Activated CD4-positive, alpha-beta memory T cell treated with anti-CD3 and anti-CD28 coated beads for 36 hours (primary cell): ENCODE results near the gene USP32. TPM values are rescaled to one million over a fixed set of nuclear protein-coding genes. Genes with fewer than 3 reads are reported as not detected.
"Not testable (repeated sequence)": the region's sequence is repeated elsewhere in the genome, so short reads cannot be mapped to it uniquely, and the experiment has no call there.

Experiments used
- CTCF ChIA-PET: fragments of 350-600 bp; sonication (Branson Sonifier 250); formaldehyde crosslinking; loops from one replicate; lab custom pipeline; 2021; ENCODE audit warnings: antibody characterized with exemption, inconsistent platforms; lab: Charles Lee
- POLR2A ChIA-PET: fragments of 350-600 bp; sonication (Branson Sonifier 250); formaldehyde crosslinking; loops from one replicate; lab custom pipeline; 2021; ENCODE audit warnings: antibody characterized with exemption; lab: Charles Lee
- DNase-seq: peaks from one replicate; pipeline ENCODE4 v3.0.0-alpha.2; 2020
- H3K27ac Mint-ChIP-seq: one replicate; pipeline ENCODE4 v1.8.0; 2021; ENCODE audit warnings: mixed read lengths
- H3K27me3 Mint-ChIP-seq: one replicate; pipeline ENCODE4 v1.8.0; 2021; ENCODE audit warnings: mixed read lengths
- H3K36me3 Mint-ChIP-seq: one replicate; pipeline ENCODE4 v1.8.0; 2021; ENCODE audit warnings: mixed read lengths
- H3K4me1 Mint-ChIP-seq: one replicate; pipeline ENCODE4 v1.8.0; 2021; ENCODE audit warnings: low read depth, mixed read lengths
- H3K4me3 Mint-ChIP-seq: one replicate; pipeline ENCODE4 v1.8.0; 2021; ENCODE audit warnings: mild to moderate bottlenecking, mixed read lengths
- H3K9me3 Mint-ChIP-seq: one replicate; pipeline ENCODE4 v1.8.0; 2021; ENCODE audit warnings: mixed read lengths
- intact Hi-C: fragments of 100-400 bp; cut with micrococcal nuclease; formaldehyde crosslinking; loops from one replicate; pipeline ENCODE4 v1.15.1; 2023
- total RNA-seq, 2 experiments: library from RNA; stranded (reverse); gene quantifications; one replicate each; pipeline ENCODE4 v1.2.3, GENCODE V29; 2021

The USP32 gene
- total RNA-seq, 2 experiments from 2014 or later = 34.4 to 35.8 TPM

DNA sequence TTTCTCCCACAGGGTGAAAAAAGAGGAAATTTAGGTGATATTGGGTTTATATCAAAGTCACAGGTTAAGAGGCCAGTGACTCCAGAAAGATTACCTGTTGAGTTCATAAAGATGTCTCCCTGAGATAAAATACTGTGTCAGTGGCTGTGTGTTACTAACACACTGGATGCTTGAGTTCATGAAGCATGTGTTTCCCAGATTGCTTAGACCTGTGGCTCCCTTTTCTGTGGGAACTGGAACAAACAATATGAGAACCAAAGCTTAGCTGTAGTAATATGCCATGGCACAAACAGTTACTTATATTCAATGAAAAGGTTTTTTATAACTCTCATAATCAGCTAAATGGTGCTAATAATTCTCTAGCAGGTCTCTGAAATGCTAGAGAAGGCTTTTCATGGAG lies 180.7 kb downstream of the USP32 start:
- H3K4me1 Mint-ChIP-seq, intact Hi-C loops, H3K9me3 Mint-ChIP-seq, H3K4me3 Mint-ChIP-seq, CTCF ChIA-PET, POLR2A ChIA-PET, H3K27me3 Mint-ChIP-seq, H3K36me3 Mint-ChIP-seq, H3K27ac Mint-ChIP-seq, DNase-seq: not testable (repeated sequence)

DNA sequence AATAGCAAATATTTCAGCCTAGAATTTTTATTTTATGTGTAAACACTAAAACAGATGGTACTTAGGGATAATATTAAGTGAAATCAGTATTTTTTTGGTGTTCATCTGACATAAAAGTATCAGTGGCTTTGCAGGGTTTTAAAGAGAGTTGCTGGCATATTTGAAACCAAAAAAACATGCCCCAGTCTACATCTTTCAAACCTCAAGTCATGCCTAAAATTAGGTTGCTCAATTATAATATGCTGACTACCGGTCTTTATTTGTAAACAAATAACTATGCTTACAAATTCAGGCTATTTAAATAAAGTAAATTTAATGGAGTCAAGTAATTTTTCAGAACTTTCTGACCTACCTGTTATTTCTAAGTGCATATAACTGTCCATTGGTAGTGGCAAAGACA lies 183.6 kb downstream of the USP32 start:
- H3K27me3 Mint-ChIP-seq, intact Hi-C loops, CTCF ChIA-PET, H3K27ac Mint-ChIP-seq, H3K36me3 Mint-ChIP-seq, H3K9me3 Mint-ChIP-seq, POLR2A ChIA-PET, H3K4me3 Mint-ChIP-seq, H3K4me1 Mint-ChIP-seq, DNase-seq: not testable (repeated sequence)

DNA sequence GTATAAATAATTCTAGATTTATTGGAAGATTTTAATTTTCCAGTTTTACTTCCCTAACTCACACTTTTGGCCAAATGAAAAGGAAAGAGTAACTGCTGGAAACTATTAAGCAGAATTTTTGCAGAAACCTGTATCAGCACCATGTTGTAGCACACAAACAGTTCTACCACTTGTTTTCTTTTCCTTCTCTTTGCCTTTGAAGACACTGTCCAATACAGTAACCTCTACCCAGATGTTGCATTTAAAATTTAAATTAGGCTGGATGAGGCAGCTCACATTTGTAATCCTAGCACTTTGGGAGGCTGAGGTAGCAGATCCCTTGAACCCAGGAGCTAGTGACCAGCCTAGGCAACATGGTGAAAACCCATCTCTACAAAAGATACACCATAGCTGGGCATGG lies 186.2 kb downstream of the USP32 start:
- DNase-seq, CTCF ChIA-PET, POLR2A ChIA-PET, H3K4me1 Mint-ChIP-seq, H3K27me3 Mint-ChIP-seq, intact Hi-C loops, H3K9me3 Mint-ChIP-seq, H3K4me3 Mint-ChIP-seq, H3K36me3 Mint-ChIP-seq, H3K27ac Mint-ChIP-seq: not testable (repeated sequence)

DNA sequence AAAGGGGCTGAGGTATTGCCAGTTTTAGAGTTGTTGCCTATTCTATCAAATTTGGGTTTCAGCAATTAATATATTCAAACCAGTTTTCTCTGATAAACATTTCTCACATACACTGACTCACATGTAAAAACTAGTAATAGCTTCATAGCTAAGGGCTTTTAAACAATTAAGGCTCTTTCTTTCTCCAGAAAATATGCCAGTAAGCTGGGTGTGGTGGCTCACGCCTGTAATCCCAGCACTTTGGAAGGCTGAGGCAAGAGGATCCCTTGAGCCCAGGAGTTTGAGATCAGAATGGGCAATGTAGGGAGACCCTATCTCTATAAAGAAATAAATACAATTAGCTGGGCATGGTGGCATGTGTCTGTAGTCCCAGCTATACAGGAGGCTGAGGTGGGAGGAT lies 193.3 kb downstream of the USP32 start:
- H3K4me3 Mint-ChIP-seq, H3K27me3 Mint-ChIP-seq, H3K27ac Mint-ChIP-seq, H3K9me3 Mint-ChIP-seq, DNase-seq, H3K4me1 Mint-ChIP-seq, intact Hi-C loops: not testable (repeated sequence)
- H3K36me3 Mint-ChIP-seq = peaks cover 16% of the 10 kb centered on the region
- POLR2A ChIA-PET = interaction anchor here (0.7 kb wide), 1 partner anchor 57 kb away, joined by 3 read pairs; no protein-coding TSS in a partner anchor
- CTCF ChIA-PET = interaction anchor here (0.8 kb wide), 1 partner anchor 236 kb away, joined by 3 read pairs; no protein-coding TSS in a partner anchor

DNA sequence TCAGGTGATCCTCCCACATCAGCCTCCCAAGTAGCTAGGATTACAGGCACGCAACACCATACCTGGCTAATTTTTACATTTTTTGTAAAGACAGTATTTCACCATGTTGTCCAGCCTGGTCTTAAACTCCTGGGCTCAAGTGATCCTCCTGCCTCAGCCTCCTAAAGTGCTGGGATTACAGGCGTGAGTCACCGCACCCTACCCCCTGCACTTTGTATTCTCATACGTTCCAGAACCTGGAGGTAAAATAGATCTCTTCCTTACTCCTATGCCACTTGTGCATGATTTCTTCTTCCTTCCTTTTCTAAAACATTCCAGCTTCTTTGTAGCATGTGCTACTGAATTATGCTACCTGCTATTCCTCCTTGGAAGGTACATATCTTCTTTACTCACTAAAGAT lies 197.8 kb downstream of the USP32 start:
- H3K9me3 Mint-ChIP-seq, intact Hi-C loops, CTCF ChIA-PET: not testable (repeated sequence)

DNA sequence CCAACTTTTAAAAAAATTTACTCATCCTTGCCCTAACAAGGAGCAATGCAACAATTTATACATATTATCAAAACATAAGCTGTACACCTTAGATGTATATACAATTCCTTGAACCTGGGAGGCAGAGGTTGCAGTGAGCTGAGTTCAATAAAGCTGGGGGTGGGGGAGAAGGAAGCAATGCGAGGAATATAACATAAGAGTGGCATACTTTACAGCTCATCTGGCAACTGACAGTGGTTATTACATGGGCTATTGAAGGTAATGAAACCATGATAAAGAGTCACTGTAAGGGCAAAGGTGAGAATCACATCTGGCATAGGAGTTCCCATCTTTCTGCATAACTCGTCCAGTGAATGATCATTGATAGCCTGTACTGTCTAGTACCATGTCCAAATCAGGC lies 198.5 kb downstream of the USP32 start:
- CTCF ChIA-PET = no interaction called here
- Mint-ChIP-seq H3K4me3 (no peak overlapping the region), H3K36me3 (peaks cover 37% of the 10 kb centered on the region)

More for the DNA sequence above, 197.8 kb downstream of the USP32 start:
- DNase-seq, H3K27me3 Mint-ChIP-seq, H3K27ac Mint-ChIP-seq, POLR2A ChIA-PET, H3K4me3 Mint-ChIP-seq, H3K4me1 Mint-ChIP-seq: not testable (repeated sequence)
- H3K36me3 Mint-ChIP-seq = peaks cover 33% of the 10 kb centered on the region

DNA sequence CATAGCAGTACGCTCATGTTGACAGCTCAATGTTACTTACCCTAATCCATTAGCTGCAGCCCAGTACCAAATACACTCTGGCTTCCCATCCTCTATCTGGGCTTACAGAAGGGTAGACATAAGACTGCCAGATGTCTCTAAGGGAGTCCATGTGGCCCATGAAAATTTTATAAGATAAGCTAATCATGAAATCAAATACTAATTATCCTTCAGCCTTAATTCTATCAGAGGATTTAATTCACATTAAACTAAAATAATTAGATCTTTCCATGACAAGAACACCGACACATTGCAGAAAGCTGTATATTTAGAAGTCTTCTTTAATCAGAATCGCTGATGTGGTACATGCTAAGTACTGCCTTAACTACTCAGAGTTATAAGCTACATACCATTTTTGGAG lies 198.9 kb downstream of the USP32 start:
- H3K27ac Mint-ChIP-seq, H3K4me1 Mint-ChIP-seq, H3K9me3 Mint-ChIP-seq, CTCF ChIA-PET, H3K4me3 Mint-ChIP-seq, DNase-seq, H3K27me3 Mint-ChIP-seq, intact Hi-C loops: not testable (repeated sequence)
- POLR2A ChIA-PET = interaction anchor here (0.5 kb wide), 1 partner anchor 38 kb away, joined by 3 read pairs; no protein-coding TSS in a partner anchor
- H3K36me3 Mint-ChIP-seq = peaks cover 35% of the 10 kb centered on the region

More for the DNA sequence above, 198.5 kb downstream of the USP32 start:
- Mint-ChIP-seq H3K9me3 (no peaks in the 10 kb centered on the region), H3K4me1 (no peaks in the 10 kb centered on the region), H3K27ac (no peak overlapping the region), H3K27me3 (no peaks in the 10 kb centered on the region)
- POLR2A ChIA-PET = interaction anchor here (0.6 kb wide), 1 partner anchor 19 kb away, joined by 4 read pairs; no protein-coding TSS in a partner anchor
- intact Hi-C loops = no loop called here
- no peak for DNase-seq

DNA sequence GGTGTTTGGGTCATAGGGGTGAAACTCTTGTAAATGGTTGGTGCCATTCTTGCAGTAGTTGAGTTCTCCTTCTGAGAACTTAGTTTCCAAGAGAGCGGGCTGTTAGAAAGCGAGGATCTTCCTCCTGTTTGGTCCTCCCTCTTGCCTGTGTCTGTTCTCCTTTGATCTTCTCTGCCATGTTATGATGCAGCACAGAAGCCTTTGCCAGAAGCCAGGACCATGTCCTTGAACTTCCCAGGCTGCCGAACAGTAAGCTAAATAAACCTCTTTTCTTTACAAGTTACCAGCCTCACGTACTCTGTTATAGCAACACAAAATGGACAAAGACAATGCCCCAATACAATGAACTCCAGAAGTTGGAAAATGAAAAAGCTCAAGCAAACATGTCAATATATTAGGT lies 201.9 kb downstream of the USP32 start:
- CTCF ChIA-PET, H3K9me3 Mint-ChIP-seq, H3K4me3 Mint-ChIP-seq, H3K4me1 Mint-ChIP-seq, POLR2A ChIA-PET, DNase-seq, intact Hi-C loops, H3K27me3 Mint-ChIP-seq, H3K27ac Mint-ChIP-seq: not testable (repeated sequence)
- peaks cover 29% of the 10 kb centered on the region for H3K36me3 Mint-ChIP-seq

DNA sequence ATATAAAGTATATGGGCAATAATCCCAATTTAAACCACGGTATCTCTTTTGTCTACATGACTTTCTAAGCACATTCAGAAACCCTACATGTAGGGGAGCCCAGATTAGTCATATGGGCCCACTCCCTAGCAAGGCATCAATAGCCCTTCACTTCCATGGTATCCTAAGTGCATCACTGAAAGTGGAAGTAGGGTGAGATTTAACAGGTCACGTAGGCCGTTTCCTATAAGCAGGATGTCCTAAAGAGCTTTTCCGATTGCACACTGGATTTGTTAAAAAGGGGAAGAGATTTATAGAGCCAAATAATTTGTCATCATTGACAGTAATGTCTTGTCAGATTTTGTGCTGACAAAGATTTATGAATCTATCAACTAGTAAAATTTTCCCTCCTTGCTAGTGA lies 203.2 kb downstream of the USP32 start:
- ChIA-PET POLR2A (no interaction called here), CTCF (no interaction called here)
- DNase-seq = no peak
- H3K36me3 Mint-ChIP-seq = peaks cover 25% of the 10 kb centered on the region
- no peaks in the 10 kb centered on the region for H3K9me3 Mint-ChIP-seq
- H3K27me3 Mint-ChIP-seq = no peaks in the 10 kb centered on the region
- intact Hi-C loops = no loop called here
- no peaks in the 10 kb centered on the region for H3K4me1 Mint-ChIP-seq
- H3K27ac Mint-ChIP-seq = no peak overlapping the region
- H3K4me3 Mint-ChIP-seq = no peak overlapping the region

DNA sequence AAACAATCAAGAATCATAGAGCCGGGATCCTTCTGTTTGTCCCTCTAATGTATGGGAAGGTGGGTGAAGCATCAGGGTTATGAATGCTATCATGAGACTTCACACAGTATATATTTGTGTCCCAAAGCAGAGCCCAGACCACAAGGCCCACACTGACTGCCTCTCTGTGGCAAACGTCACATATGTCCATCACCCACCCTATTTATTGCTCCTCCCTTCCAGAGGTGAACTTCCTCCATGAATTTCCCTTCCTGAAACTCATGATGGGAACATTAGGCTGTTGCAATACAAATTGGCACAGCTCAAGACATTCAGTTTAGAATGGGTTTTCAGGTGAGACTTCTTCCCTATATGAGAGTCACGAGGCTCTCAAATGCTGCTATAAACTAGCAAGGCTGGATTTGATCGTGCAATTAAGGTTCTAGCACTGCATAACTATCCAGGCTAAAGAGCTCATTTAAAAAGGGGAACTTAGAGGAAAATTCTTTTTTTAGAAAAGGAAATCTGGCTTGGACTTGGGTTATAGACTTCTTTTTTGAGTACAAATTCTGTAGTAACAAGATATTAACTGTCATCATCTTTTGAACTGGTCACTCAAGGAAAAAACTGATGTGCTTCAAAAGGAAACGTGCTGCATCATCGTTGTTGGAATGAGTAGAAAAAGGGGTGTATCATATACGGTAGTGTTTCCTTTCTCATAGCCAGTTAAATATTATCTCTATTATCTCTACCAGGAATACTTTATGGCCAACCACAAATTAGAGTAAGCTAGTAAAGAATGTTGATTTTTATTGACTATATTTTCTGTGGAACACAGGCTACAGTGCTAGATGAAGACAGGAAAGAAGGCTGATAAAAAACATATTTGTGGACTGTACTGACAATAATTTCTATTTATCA lies 204.8 kb downstream of the USP32 start:
- H3K27ac Mint-ChIP-seq, H3K4me3 Mint-ChIP-seq, POLR2A ChIA-PET, H3K9me3 Mint-ChIP-seq, intact Hi-C loops, H3K4me1 Mint-ChIP-seq, DNase-seq, H3K27me3 Mint-ChIP-seq: not testable (repeated sequence)
- CTCF ChIA-PET = interaction anchor here (2.9 kb wide), 1 partner anchor 44 kb away, joined by 9 read pairs; no protein-coding TSS in a partner anchor
- peaks cover 27% of the 10 kb centered on the region for H3K36me3 Mint-ChIP-seq

DNA sequence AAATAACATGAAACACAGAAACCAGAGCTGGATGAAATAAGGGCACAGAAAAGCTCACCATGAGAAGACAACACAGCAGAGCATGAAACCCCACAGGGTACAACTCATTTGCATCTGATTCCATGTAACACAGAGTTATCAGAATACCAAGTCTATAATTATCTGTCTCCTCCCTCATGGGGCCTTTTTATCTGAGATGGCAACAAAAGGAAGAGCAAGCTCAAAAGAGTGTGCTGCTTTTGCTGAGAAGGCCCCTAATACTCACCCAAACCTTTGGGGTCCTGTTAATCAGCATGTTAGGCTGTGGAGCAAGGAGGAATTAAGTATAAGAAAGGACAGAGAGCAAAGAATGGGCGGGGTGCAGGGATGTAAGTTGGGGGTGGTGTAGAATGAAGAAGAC lies 205.6 kb downstream of the USP32 start:
- CTCF ChIA-PET = interaction anchor here (2.9 kb wide), 1 partner anchor 44 kb away, joined by 9 read pairs; no protein-coding TSS in a partner anchor
- intact Hi-C loops, POLR2A ChIA-PET, H3K27me3 Mint-ChIP-seq, H3K4me1 Mint-ChIP-seq, DNase-seq, H3K9me3 Mint-ChIP-seq, H3K27ac Mint-ChIP-seq, H3K4me3 Mint-ChIP-seq: not testable (repeated sequence)
- H3K36me3 Mint-ChIP-seq = peaks cover 29% of the 10 kb centered on the region

DNA sequence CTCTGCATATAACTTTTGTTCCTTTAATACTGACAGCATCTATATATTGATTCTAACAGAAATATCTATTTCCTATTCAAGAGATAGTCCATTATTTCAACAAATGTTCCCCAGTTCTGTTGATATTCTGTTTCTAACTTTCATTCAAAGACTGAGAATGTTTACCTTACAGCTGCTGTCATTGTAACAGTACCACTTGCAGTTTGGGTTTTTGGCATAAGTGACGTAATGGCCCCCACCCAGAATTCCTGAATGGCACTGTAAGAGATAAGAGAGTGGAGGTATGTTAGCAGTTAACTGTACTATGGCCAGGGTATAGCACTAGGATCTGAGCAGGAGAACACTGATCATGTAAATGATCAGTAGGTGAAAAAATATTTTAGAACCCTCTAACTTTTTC lies 211.6 kb downstream of the USP32 start:
- H3K27ac Mint-ChIP-seq, CTCF ChIA-PET, POLR2A ChIA-PET, DNase-seq, H3K4me1 Mint-ChIP-seq, H3K27me3 Mint-ChIP-seq, H3K9me3 Mint-ChIP-seq, H3K4me3 Mint-ChIP-seq, intact Hi-C loops: not testable (repeated sequence)
- H3K36me3 Mint-ChIP-seq = peaks cover 22% of the 10 kb centered on the region
